K562 (cell line): ENCODE results near the gene CSTPP1. TPM values are rescaled to one million over a fixed set of nuclear protein-coding genes. Genes with fewer than 3 reads are reported as not detected.

ENCODE experiments used
- ARID2 ChIP-seq: fragments of 450-650 bp; IDR thresholded peaks from 2 replicates; pipeline ENCODE4 v1.6.1; 2017; ENCODE audit warnings: antibody characterized with exemption, mild to moderate bottlenecking
- CC2D1A ChIP-seq: fragments of 450-650 bp; IDR thresholded peaks from 2 replicates; pipeline ENCODE4 v1.6.1; 2017; ENCODE audit warnings: mild to moderate bottlenecking
- DACH1 ChIP-seq: fragments of 450-650 bp; IDR thresholded peaks from 2 replicates; pipeline ENCODE4 v1.6.1; 2018; ENCODE audit not compliant: partially characterized antibody
- ELF2 ChIP-seq: fragments of 250-450 bp; sonication (Bioruptor Pico); IDR thresholded peaks from 2 replicates; pipeline ENCODE4 v1.5.0; 2021; ENCODE audit warnings: mild to moderate bottlenecking
- GABPB1 ChIP-seq: sonication (generic); formaldehyde crosslinking; IDR thresholded peaks from 2 replicates; pipeline ENCODE4 v1.8.0; 2022; ENCODE audit warnings: mild to moderate bottlenecking, missing genetic modification reagents
- MXI1 ChIP-seq: IDR thresholded peaks from 2 replicates; pipeline ENCODE4 v1.6.1; 2011; ENCODE audit warnings: low read depth, mild to moderate bottlenecking, improper control_type of control experiment, low read length
- NR2C2 ChIP-seq, 2 experiments: fragments of 200-800 bp in 1 of 2; sonication (Bioruptor generic) in 1 of 2; sonication (generic) in 1 of 2; formaldehyde crosslinking in 1 of 2; IDR thresholded peaks; 2 replicates each; pipeline versions ENCODE4 v1.6.1 to v1.8.0; 2016 to 2022; ENCODE audit warnings: mild to moderate bottlenecking in 1 of 2, missing compliant biosample characterization in 1 of 2, missing genetic modification characterization in 1 of 2, missing genetic modification reagents in 1 of 2
- RAD21 ChIP-seq, 2 experiments: fragments of 250-450 bp in 1 of 2; fragments of 450-650 bp in 1 of 2; sonication (Bioruptor Pico) in 1 of 2; formaldehyde crosslinking in 1 of 2; IDR thresholded peaks in 1 of 2; conservative IDR thresholded peaks in 1 of 2; 2 replicates each; pipeline versions ENCODE4 v1.4.0 to v1.8.0; 2020 to 2022; ENCODE audit warnings: mild to moderate bottlenecking in 2 of 2, moderate library complexity in 1 of 2
- RB1 ChIP-seq: fragments of 450-650 bp; IDR thresholded peaks from 2 replicates; pipeline ENCODE4 v1.6.1; 2017; ENCODE audit warnings: low read depth, mild to moderate bottlenecking
- SMC3 ChIP-seq: conservative IDR thresholded peaks from 2 replicates; pipeline ENCODE4 v1.6.1; 2011; ENCODE audit warnings: low read depth, low read length, improper control_type of control experiment; ENCODE audit not compliant: insufficient read depth
- SOX6 ChIP-seq: fragments of 450-650 bp; IDR thresholded peaks from 2 replicates; pipeline ENCODE4 v1.6.1; 2014; ENCODE audit warnings: mild to moderate bottlenecking
- SP1 ChIP-seq: sonication (generic); formaldehyde crosslinking; IDR thresholded peaks from 2 replicates; pipeline ENCODE4 v1.8.1; 2022; ENCODE audit warnings: mild to moderate bottlenecking, missing genetic modification reagents
- TCF7 ChIP-seq: sonication (generic); IDR thresholded peaks from 2 replicates; pipeline ENCODE4 v1.6.1; 2016; ENCODE audit warnings: antibody characterized with exemption, borderline replicate concordance
- TEAD1 ChIP-seq, 2 experiments: fragments of 450-650 bp in 1 of 2; sonication (generic) in 1 of 2; formaldehyde crosslinking; IDR thresholded peaks; 2 replicates each; pipeline versions ENCODE4 v1.4.0 to v1.8.0; 2020 to 2022; ENCODE audit warnings: mild to moderate bottlenecking in 2 of 2, missing genetic modification reagents in 1 of 2
- ZNF121 ChIP-seq: sonication (generic); formaldehyde crosslinking; conservative IDR thresholded peaks from 2 replicates; pipeline ENCODE4 v1.8.0; 2022; ENCODE audit warnings: missing genetic modification reagents
- ZNF24 ChIP-seq: fragments of 450-650 bp; IDR thresholded peaks from 2 replicates; pipeline ENCODE4 v1.6.1; 2016
- ZNF384 ChIP-seq: IDR thresholded peaks from 2 replicates; pipeline ENCODE4 v1.6.1; 2012; ENCODE audit warnings: low read depth, low read length, improper control_type of control experiment
- polyA plus RNA-seq, 8 experiments: library from polyadenylated mRNA; depleted of rRNA in 4 of 8; stranded (reverse) in 5 of 8; unstranded in 3 of 8; fragments of >200 nt; fragmentation: Nextera tagmentation in 2 of 8; fragmentation: Illumina TruSeq in 1 of 8; extraction: Ambion mirVana in 2 of 8; extraction: Trizol in 1 of 8; gene quantifications; 2 replicates each; pipeline versions ENCODE4 v1.2.1 to v1.2.3, GENCODE V29; 2011 to 2014; ENCODE audit warnings: inconsistent platforms in 1 of 8, missing spikeins in 1 of 8
- total RNA-seq, 7 experiments: library from RNA; depleted of rRNA in 6 of 7; stranded (reverse); fragments of >200 nt in 6 of 7; fragmentation: Illumina TruSeq in 2 of 7; extraction: Trizol in 2 of 7; gene quantifications; 2 replicates each; pipeline versions ENCODE4 v1.2.1 to v1.2.3, GENCODE V29; 2011 to 2021; ENCODE audit warnings: low replicate concordance in 1 of 7
- TF ChIP-seq, protein P1 (sequence below), 3 experiments: IDR thresholded peaks in 2 of 3; conservative IDR thresholded peaks in 1 of 3; 2 replicates each; pipeline ENCODE4 v1.5.1; 2011 to 2012; ENCODE audit warnings: low read length in 3 of 3, mild to moderate bottlenecking in 3 of 3, control low read depth in 2 of 3, improper control_type of control experiment in 1 of 3, inconsistent platforms in 1 of 3, low read depth in 1 of 3, mixed read lengths in 1 of 3, moderate library complexity in 1 of 3; ENCODE audit not compliant: insufficient read depth in 2 of 3

The CSTPP1 gene
- total and polyA plus RNA-seq, 9 of the 15 experiments (the other 6 are each of a cell fraction or from before 2014, with no cell fraction given), result 6.5 to 17.8 (median 9.2) TPM

- TF ChIP-seq MXI1, result 0 out of 2 replicates have a peak, but pooled peaks have one; percentile 31
- TF ChIP-seq DACH1, result no peak
- TF ChIP-seq ZNF384, result 0 out of 2 replicates have a peak, but pooled peaks have one; percentile 13
- TF ChIP-seq TCF7, result no peak
- TF ChIP-seq ZNF121 (CRISPR knock-in tag), result no peak
- TF ChIP-seq SP1 (CRISPR knock-in tag), result 0 out of 2 replicates have a peak, but pooled peaks have one; percentile 43
- peak; percentile 77; the same call in 1 of the 2 replicates for TF ChIP-seq RB1
- peak; percentile 79 for TF ChIP-seq CC2D1A
- TF ChIP-seq SOX6, result 0 out of 2 replicates have a peak, but pooled peaks have one; percentile 11
- peak; percentile 98 for TF ChIP-seq SMC3
- peak; percentile 41; the same call in 1 of the 2 replicates for TF ChIP-seq ZNF24
- 0 out of 4 replicates have a peak, but pooled peaks of 1 of the 2 experiments have one; percentile 49 for TF ChIP-seq TEAD1 (CRISPR knock-in tag; IDR thresholded peaks at IDR 0.05)
- TF ChIP-seq RAD21 (CRISPR knock-in tag; conservative IDR thresholded peaks at IDR 0.05 in 1 of 2, IDR thresholded peaks at IDR 0.05 in 1 of 2), result peak; percentile 91 to 98
- TF ChIP-seq GABPB1 (CRISPR knock-in tag), result 0 out of 2 replicates have a peak, but pooled peaks have one; percentile 23
- TF ChIP-seq ELF2, result no peak
- TF ChIP-seq NR2C2 (CRISPR knock-in tag; IDR thresholded peaks at IDR 0.05), result no peak
- TF ChIP-seq NR2C2 (tag; IDR thresholded peaks at IDR 0.05), result no peak
- TF ChIP-seq, protein P1, sequence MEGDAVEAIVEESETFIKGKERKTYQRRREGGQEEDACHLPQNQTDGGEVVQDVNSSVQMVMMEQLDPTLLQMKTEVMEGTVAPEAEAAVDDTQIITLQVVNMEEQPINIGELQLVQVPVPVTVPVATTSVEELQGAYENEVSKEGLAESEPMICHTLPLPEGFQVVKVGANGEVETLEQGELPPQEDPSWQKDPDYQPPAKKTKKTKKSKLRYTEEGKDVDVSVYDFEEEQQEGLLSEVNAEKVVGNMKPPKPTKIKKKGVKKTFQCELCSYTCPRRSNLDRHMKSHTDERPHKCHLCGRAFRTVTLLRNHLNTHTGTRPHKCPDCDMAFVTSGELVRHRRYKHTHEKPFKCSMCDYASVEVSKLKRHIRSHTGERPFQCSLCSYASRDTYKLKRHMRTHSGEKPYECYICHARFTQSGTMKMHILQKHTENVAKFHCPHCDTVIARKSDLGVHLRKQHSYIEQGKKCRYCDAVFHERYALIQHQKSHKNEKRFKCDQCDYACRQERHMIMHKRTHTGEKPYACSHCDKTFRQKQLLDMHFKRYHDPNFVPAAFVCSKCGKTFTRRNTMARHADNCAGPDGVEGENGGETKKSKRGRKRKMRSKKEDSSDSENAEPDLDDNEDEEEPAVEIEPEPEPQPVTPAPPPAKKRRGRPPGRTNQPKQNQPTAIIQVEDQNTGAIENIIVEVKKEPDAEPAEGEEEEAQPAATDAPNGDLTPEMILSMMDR (IDR thresholded peaks at IDR 0.05 in 2 of 3, conservative IDR thresholded peaks at IDR 0.05 in 1 of 3; ENCODE audit: insufficient read depth in 2 of 3, low read depth in 1 of 3, low read length in 3 of 3), result peak; percentile 92 to 98 (median 98)
- peak; percentile 69 for TF ChIP-seq ARID2
These were observed 216.7 kb downstream of the CSTPP1 start (continued) for GRCh38 chr11:47152953-47153950.
